Hematopoietic multipotent progenitor cell treated with erythropoietin and hydrocortisone succinate and interleukin-3 and kit ligand, for 8 days (in vitro differentiated cells): ENCODE measurements around the gene SYTL4.
"Not testable (repeated sequence)": the region's sequence is repeated elsewhere in the genome, so short reads cannot be mapped to it uniquely, and the experiment has no call there.

Experiments used
- DNase-seq: peaks from one replicate; pipeline ENCODE4 v3.0.0-alpha.2; 2015

SYTL4 gene

GRCh38 chrX:100731441-100732281 is at the start of gene SYTL4:
Gene SYTL4, minus strand, starts transcription at chrX:100732121. Its CDS starts 30,084 bp downstream, at chrX:100702037.
- peak; percentile 38 for DNase-seq

GRCh38 chrX:100769439-100769838 is 37.5 kb upstream of the SYTL4 start:
- not testable (repeated sequence) for DNase-seq

DNA sequence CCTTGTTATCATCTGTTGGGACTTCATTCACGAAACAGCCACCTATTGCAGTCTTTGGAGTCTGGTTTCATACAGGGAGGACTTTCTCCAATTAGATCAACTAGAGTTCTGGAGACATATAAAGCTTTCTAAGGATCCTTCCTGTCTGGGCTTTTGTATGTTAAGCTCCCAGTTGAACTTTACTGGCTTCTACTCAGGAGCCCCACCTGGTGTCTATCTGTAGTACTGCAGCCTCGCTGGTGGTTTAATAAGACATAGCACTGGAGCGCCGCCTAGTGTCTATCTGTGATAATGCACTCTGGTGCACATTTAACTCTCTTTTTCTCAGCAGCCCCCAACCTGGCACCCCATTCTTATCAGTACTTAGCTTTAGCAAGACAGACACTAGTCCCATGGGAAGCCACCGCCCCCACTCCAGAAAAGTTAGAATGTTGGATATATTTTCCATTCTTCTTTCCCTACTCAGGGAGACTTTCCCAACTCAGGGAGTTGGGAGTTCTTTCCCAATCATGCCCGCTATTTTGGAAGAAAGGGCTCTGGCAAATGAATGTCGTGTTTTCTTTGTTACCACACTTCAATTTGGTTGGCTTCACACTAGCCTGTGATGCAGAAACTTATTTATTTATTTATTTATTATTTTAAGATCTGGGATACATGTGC is 36.9 kb upstream of the SYTL4 start:
- DNase-seq = peak; percentile 85

DNA sequence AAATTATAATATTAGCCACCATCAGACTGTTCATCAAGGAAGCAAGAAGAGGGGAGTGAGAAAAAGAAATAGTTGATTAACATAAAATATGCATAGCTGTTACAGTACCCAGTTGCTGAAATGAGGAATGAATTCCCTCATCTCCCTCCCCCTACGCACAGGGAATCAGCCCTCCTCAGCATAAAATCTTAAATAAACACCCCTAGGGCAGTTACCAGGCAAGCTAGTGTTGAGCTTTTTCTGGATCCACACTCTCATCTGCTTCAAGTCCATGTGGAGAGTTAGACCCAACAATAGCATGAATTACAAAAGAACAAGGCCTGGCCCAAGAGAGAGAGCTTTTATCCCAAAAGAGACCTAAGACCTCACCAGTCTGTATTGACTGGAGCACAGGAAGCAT is 19.0 kb upstream of the SYTL4 start:
- no peak for DNase-seq

DNA sequence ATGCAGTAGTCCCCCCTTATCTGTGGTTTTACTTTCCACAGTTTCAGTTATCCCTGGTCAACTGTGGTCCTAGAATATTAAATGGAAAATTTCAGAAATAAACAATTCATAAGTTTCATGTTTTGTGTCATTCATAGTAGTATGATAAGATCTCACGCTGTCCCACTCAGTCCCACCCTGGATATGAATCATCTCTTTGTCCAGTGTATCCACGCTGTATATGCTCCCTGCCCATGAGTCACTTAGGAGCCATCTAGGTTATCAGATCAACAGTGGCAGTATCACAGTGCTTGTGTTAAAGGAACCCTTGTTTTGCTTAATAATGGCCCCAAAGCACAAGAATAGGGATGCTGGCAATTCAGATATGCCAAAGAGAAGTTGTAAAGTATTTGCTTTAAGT is 16.2 kb upstream of the SYTL4 start:
- peak; percentile 64 for DNase-seq

GRCh38 chrX:100747703-100748102 is 15.8 kb upstream of the SYTL4 start:
- DNase-seq = no peak

DNA sequence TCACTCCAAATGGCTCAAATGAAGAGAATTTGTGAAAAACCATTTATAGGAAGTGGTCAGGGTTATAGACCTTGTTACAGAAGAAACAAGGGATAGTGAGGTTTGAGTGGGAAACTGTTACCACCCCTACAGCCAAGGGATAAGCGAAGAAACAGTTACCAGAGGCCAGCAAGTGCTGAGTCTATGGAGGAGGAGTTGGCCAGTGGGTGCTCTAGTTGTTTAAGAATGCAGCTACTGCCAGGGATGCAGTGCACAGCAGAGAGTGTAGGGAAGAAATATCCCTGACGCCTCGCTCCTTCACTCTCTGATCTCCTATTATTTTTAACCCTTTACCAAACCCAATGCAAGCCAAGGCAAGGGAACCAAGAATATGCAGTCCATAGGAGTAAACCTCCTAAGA is 15.2 kb upstream of the SYTL4 start:
- no peak for DNase-seq

GRCh38 chrX:100745806-100746537 is 14.1 kb upstream of the SYTL4 start:
- peak; percentile 40 for DNase-seq

DNA sequence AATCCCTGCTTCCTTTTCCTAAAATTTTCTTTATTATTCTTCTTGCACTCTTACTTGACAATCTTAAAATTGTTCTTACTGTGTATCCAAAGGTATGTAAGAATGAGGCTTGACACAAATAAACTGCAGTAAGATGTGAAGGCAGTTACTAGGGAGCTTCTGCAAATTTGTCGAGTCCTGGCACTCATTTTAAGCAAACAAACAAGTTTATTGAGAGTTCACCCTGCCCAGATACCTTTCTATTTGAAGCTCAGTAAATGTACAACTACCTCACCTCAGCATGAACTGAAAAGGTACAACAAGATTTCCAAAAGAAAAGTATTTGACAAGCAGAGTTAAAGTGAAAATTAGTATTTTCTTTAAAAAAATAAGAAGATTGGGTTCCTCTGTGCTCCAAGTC is 13.3 kb upstream of the SYTL4 start:
- DNase-seq = no peak

GRCh38 chrX:100743009-100743607 is 11.2 kb upstream of the SYTL4 start:
- DNase-seq = peak; percentile 88

- not testable (repeated sequence) for DNase-seq
Measured at GRCh38 chrX:100724006-100724405, 7.9 kb downstream of the SYTL4 start.

GRCh38 chrX:100721328-100721727 is 10.6 kb downstream of the SYTL4 start:
- no peak for DNase-seq

GRCh38 chrX:100720301-100720700 is 11.6 kb downstream of the SYTL4 start:
- DNase-seq = no peak

DNA sequence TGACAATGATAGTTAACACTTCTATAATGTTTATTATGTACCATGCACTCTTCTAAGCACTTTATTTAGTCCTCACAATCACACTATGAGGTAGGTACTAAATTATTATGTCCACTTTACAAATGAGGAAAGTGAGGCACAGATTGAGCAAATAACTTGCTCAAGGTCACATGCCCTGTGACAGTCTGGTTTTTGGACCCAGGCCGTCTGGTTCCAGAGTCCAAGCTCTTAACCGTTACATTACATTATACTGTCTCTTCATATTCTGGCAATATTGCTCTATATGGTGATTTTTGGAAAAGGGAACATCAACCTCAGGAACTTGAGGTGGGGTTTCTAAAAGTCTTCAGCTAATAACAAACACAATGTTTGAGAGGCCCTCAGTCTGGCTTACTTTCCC is 12.8 kb downstream of the SYTL4 start:
- no peak for DNase-seq

- no peak for DNase-seq
Measured at GRCh38 chrX:100717363-100717762, 14.6 kb downstream of the SYTL4 start.

DNA sequence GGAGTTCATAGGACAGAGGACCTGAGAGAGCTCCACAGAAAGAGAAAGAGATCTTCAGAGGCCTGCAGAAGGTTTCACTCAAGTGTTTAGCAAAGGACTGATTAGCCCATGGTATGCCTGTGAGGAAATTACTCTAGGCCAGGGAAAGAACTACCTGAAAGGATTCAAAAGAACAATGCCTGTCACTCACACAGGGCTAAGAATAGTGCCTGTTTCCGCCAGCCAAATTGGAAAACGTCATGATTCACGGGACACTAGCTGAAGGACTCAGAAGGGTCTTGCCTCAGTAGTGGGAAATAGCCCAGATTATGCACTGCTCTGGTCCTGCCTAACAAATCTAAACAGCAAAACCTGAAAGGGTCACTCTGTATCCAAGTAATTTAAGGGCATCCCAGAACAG is 21.1 kb downstream of the SYTL4 start:
- DNase-seq = no peak

DNA sequence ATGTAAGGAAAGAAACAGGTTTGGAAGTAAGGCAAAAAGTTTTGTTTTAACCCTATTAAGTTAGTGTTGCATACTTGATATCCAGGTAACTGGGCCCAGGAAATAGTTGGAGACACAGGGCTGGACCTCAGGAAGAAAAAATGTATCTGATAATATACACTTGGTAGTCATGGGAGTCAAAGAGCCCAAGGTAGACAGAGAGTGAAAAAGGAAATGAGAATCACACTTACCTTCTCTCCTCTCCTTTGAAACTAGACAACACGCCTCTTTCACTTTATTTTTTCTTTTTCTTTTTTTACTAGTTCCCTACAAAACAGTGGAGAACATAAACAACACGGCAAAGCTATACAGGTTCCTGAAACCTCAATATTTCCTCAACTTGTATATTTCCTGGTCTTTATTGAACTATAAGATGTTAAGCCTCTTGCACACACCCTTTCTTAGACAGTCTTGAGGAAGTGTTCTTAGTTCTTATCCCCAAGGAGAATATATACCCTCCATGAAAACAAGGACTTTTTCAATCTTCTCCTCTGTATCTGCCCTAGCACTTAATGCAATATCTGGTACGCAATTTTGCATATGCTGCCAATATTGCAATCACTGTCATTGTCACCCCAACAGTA is 27.2 kb downstream of the SYTL4 start:
- no peak for DNase-seq

GRCh38 chrX:100700809-100701208 is 31.1 kb downstream of the SYTL4 start:
- DNase-seq = no peak

- no peak for DNase-seq
Measured at GRCh38 chrX:100698551-100698950, 33.4 kb downstream of the SYTL4 start.

DNA sequence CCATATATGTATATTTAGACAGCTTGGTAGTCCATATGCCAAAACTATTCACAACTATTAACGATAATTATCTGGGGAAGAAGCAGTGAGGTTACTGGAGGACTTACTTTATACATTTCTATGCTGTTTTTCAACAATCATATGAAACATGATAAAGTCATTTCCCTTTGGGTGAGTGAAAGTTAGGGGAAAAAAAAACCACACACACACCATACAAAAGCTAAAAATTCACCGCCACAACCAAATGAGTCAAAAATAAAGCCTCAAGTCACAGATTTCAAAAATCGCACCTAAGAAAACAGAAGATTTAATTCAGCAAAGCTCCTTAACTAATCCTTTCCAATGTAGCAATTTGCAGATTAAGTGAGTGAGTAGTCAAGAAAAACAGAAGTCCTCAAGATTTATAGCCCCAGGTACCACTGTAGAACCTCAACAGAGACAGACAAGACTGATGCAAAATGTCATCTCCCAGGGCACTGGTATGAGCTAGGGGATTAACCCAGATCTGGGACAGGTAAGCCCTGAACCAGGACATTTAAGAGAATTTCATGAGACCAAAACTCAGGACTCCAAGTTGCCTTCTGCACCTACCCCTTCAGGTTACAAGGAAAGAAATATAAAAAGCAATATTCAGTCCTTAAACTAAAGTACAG is 35.1 kb downstream of the SYTL4 start:
- DNase-seq = no peak

- no peak for DNase-seq
Measured at GRCh38 chrX:100695991-100696390, 35.9 kb downstream of the SYTL4 start.

DNA sequence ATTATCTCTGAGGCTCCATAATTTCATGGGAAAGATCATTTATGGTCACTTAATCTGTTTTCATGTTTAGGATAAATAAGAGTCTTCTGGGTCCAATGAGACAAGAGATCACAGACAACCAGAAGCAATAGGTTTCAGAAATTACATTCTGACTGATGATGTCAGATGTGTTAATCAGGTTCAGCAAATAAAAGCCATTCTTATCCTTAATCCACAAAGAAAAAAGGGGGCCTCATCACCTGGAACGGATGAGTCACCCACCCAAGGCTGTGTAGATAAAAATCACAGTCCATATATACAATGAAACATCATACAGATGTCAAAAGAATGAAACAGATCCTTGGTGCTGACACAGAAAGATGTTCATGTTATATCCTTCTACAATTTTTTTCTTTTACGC is 36.6 kb downstream of the SYTL4 start:
- no peak for DNase-seq
